ENCODE measurements around the gene TTC3. TPM values are rescaled to one million over a fixed set of nuclear protein-coding genes. Genes with fewer than 3 reads are reported as not detected.
A peak's percentile ranks its signal among the peaks of the same experiment; 100 is the strongest.

Gene TTC3
- total RNA-seq, 6 experiments from 2014 or later = 46.7 to 68.7 (median 54.2) TPM

GRCh38 chr21:37057614-37058013, 15.4 kb upstream of the TTC3 start:
- TF ChIP-seq, protein P1, sequence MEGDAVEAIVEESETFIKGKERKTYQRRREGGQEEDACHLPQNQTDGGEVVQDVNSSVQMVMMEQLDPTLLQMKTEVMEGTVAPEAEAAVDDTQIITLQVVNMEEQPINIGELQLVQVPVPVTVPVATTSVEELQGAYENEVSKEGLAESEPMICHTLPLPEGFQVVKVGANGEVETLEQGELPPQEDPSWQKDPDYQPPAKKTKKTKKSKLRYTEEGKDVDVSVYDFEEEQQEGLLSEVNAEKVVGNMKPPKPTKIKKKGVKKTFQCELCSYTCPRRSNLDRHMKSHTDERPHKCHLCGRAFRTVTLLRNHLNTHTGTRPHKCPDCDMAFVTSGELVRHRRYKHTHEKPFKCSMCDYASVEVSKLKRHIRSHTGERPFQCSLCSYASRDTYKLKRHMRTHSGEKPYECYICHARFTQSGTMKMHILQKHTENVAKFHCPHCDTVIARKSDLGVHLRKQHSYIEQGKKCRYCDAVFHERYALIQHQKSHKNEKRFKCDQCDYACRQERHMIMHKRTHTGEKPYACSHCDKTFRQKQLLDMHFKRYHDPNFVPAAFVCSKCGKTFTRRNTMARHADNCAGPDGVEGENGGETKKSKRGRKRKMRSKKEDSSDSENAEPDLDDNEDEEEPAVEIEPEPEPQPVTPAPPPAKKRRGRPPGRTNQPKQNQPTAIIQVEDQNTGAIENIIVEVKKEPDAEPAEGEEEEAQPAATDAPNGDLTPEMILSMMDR (IDR thresholded peaks at IDR 0.05) = no peak
- no peak for TF ChIP-seq POLR2A (IDR thresholded peaks at IDR 0.05)
- 81% methylated on average over 5 of the region's 7 CpGs for WGBS (ENCODE audit: insufficient coverage, low coverage, low lambda C conversion rate, missing lambda C conversion rate)
- ATAC-seq (peak in 1 of 4 donors; percentile 20), DNase-seq (no peak)
- intact Hi-C loops (cut with DNase I) = no loop called here
- no peaks in the 10 kb centered on the region for H3K9me3 ChIP-seq
- H3K4me3 ChIP-seq = no peak overlapping the region
- no peaks in the 10 kb centered on the region for H3K4me1 ChIP-seq
- H3K36me3 ChIP-seq = no peaks in the 10 kb centered on the region
- no peak overlapping the region for H3K27ac ChIP-seq
- H3K27me3 ChIP-seq = no peaks in the 10 kb centered on the region

DNA sequence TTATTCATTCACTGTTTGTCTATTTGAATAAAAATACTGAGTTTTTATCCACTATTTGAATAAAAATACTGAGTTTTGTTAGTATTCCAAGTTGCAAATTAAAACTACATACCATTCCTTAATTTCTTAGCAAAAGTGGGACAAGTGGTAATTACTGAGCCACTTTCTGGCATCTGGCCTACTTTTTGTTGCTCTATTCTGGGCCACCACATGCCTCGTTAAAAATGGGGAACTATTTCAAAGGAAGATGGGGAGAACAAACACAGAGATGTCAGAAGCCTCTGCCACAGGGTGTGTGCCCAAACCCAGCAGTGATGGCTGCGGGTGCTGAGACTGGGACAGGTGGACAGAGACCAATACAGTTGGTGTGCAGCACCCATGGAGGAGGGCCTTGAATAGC, 14.8 kb upstream of the TTC3 start:
- Histone ChIP-seq H3K4me3 (no peak overlapping the region), H3K36me3 (no peaks in the 10 kb centered on the region), H3K9me3 (no peaks in the 10 kb centered on the region), H3K27me3 (no peaks in the 10 kb centered on the region), H3K27ac (no peak overlapping the region), H3K4me1 (no peaks in the 10 kb centered on the region)
- ATAC-seq (no peak), DNase-seq (no peak)
- WGBS (ENCODE audit: insufficient coverage, low coverage, low lambda C conversion rate, missing lambda C conversion rate) = 69% methylated on average over 2 of the region's 2 CpGs
- intact Hi-C loops (cut with DNase I) = no loop called here
- no peak for TF ChIP-seq POLR2A (IDR thresholded peaks at IDR 0.05)
- TF ChIP-seq, protein P1 (IDR thresholded peaks at IDR 0.05) = no peak

GRCh38 chr21:37059181-37059580, 13.9 kb upstream of the TTC3 start:
- no peak overlapping the region for H3K4me3 ChIP-seq
- no peak for ATAC-seq
- TF ChIP-seq, protein P1 (IDR thresholded peaks at IDR 0.05) = no peak
- no peak for TF ChIP-seq POLR2A (IDR thresholded peaks at IDR 0.05)
- H3K36me3 ChIP-seq = no peaks in the 10 kb centered on the region
- intact Hi-C loops (cut with DNase I) = no loop called here
- no peaks in the 10 kb centered on the region for H3K9me3 ChIP-seq
- no peaks in the 10 kb centered on the region for H3K4me1 ChIP-seq
- H3K27ac ChIP-seq = no peak overlapping the region
- no peaks in the 10 kb centered on the region for H3K27me3 ChIP-seq
- no peak for DNase-seq
- WGBS (ENCODE audit: insufficient coverage, low coverage, low lambda C conversion rate, missing lambda C conversion rate) = 66% methylated on average over 5 of the region's 5 CpGs

GRCh38 chr21:37060296-37060695, 12.8 kb upstream of the TTC3 start:
- Histone ChIP-seq H3K27ac (no peak overlapping the region), H3K9me3 (no peaks in the 10 kb centered on the region), H3K36me3 (no peaks in the 10 kb centered on the region), H3K4me3 (no peak overlapping the region), H3K27me3 (no peaks in the 10 kb centered on the region), H3K4me1 (no peaks in the 10 kb centered on the region)
- ATAC-seq (peak in 1 of 4 donors; percentile 96), DNase-seq (no peak)
- no peak for TF ChIP-seq POLR2A (IDR thresholded peaks at IDR 0.05)
- TF ChIP-seq, protein P1 (IDR thresholded peaks at IDR 0.05) = no peak
- intact Hi-C loops (cut with DNase I) = no loop called here
- no CpG with 5 or more reads among the region's 1 CpG for WGBS (ENCODE audit: insufficient coverage, low coverage, low lambda C conversion rate, missing lambda C conversion rate)

Data from right lobe of liver (tissue), 6 donors.